Astrocyte of the spinal cord (primary cell): ENCODE results near the gene PLCE1.
A peak's percentile ranks its signal among the peaks of the same experiment; 100 is the strongest.

Experiments used
- DNase-seq: peaks from one replicate; pipeline ENCODE4 v3.0.0; 2011; ENCODE audit warnings: low read depth, low spot score
- H3K4me3 ChIP-seq: 2 replicates; pipeline ENCODE4 v1.5.1; 2011; ENCODE audit warnings: low read depth, mild to moderate bottlenecking, low read length, moderate library complexity
- in situ Hi-C: cut with HindIII; loops from 2 replicates; pipeline ENCODE4 v1.10.0; 2017; ENCODE audit warnings: low sequenced_read_pairs
- TF ChIP-seq, protein P1 (sequence below): IDR thresholded peaks from 2 replicates; pipeline ENCODE4 v1.5.1; 2012; ENCODE audit warnings: low read depth, mild to moderate bottlenecking, low read length, inconsistent platforms

The PLCE1 gene

DNA sequence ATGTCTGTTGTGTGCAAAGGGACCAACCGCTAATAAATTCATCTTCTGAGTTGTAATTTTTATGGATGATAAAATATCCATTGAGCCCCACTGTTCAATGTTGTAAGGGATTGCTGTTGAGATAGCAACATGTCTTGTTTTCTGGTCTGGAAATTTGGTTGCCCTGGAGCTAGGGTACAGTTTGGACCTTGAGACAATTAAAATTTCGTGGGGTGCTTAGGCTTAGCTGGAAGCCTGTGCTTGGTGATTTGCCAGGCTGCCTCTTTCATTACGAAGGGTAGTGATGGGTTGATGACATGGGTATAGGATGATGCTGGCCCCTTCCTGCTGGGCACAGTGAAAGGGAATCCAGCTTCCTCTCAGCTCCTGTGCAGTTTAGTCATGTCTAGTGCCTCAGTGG lies 43.6 kb downstream of the PLCE1 start:
- DNase-seq: no peak
- TF ChIP-seq, protein P1, sequence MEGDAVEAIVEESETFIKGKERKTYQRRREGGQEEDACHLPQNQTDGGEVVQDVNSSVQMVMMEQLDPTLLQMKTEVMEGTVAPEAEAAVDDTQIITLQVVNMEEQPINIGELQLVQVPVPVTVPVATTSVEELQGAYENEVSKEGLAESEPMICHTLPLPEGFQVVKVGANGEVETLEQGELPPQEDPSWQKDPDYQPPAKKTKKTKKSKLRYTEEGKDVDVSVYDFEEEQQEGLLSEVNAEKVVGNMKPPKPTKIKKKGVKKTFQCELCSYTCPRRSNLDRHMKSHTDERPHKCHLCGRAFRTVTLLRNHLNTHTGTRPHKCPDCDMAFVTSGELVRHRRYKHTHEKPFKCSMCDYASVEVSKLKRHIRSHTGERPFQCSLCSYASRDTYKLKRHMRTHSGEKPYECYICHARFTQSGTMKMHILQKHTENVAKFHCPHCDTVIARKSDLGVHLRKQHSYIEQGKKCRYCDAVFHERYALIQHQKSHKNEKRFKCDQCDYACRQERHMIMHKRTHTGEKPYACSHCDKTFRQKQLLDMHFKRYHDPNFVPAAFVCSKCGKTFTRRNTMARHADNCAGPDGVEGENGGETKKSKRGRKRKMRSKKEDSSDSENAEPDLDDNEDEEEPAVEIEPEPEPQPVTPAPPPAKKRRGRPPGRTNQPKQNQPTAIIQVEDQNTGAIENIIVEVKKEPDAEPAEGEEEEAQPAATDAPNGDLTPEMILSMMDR: no peak
- no peak overlapping the region for H3K4me3 ChIP-seq
- in situ Hi-C loops: no loop called here

DNA sequence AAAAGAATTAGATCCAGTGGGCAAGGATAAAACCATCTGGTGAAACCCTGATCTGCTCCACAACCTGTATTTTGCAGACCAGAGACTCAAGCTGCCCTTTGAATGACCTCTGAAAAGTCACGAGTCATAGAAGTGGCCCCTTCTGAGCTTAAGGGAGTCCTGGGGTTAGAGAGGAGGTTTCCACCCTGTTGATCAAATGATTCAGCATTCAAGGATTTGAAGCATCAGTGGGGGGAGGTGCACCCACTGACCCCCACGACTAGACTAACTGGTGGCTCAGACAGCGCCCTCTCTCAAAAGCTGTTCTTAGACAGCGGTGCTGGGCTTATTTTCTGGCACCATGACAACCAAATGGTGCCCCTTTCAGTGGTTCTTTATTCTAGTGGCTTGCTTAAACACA lies 44.3 kb downstream of the PLCE1 start:
- TF ChIP-seq, protein P1: no peak
- in situ Hi-C loops: no loop called here
- no peak overlapping the region for H3K4me3 ChIP-seq
- DNase-seq: peak; percentile 56

DNA sequence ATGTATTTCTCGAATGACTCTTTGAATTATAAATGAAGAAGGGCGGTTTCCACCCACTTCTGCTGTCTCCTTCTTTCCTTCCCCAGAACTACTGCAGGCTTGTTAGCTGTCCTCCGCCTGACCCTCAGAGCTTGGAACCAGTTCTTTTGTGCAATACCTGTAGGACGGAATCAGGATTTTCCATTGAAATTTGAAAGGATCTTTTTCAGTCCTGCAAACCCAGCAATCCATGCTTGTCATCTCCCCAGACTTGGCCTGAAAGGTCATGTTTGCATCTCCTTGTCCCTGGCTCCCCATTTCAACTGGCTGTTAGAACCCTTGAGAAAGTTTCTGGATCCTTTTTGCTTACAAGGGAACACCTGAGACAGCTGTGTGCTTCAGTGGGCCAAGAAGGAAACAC lies 47.5 kb downstream of the PLCE1 start:
- TF ChIP-seq, protein P1: no peak
- no peak overlapping the region for H3K4me3 ChIP-seq
- in situ Hi-C loops: no loop called here
- no peak for DNase-seq

GRCh38 chr10:94042001-94042833 lies 48.5 kb downstream of the PLCE1 start:
- H3K4me3 ChIP-seq: no peak overlapping the region
- in situ Hi-C loops: no loop called here
- peak; percentile 89 for DNase-seq
- TF ChIP-seq, protein P1: peak; percentile 27

DNA sequence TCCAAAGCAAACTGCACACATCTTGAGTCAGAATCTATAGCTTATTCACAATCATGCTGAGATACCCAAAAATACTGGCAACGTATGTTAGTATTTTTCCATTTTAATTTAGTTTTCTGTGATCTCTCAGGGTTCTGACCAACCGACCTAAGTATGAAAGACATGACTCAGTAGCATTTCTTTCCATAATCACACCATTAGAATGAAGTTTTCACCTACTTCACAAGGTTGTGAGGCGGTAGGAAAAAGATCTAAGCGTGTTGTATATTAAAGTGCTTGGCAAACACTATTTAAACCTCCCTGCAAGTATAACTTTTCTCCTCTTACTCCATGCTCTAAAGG lies 49.1 kb downstream of the PLCE1 start:
- in situ Hi-C loops: no loop called here
- DNase-seq: no peak
- TF ChIP-seq, protein P1: no peak
- H3K4me3 ChIP-seq: no peak overlapping the region
